GM12865 (cell line): ENCODE measurements around the gene SLC39A1.
"Not testable (repeated sequence)": the region's sequence is repeated elsewhere in the genome, so short reads cannot be mapped to it uniquely, and the experiment has no call there.

ENCODE experiments used
- DNase-seq: peaks from one replicate; pipeline ENCODE4 v3.0.0; 2010; ENCODE audit warnings: low read depth
- H3K4me3 ChIP-seq: 2 replicates; pipeline ENCODE4 v1.5.1; 2011; ENCODE audit warnings: mild to moderate bottlenecking, low read depth, low read length, control low read depth
- CTCF ChIP-seq: IDR thresholded peaks from 2 replicates; pipeline ENCODE4 v1.5.1; 2011; ENCODE audit warnings: low read length, control low read depth, low read depth, inconsistent platforms; ENCODE audit not compliant: insufficient read depth; ENCODE audit errors: missing control alignments

SLC39A1 gene

GRCh38 chr1:153984123-153984894 is 21.0 kb upstream of the SLC39A1 start:
- DNase-seq = no peak
- TF ChIP-seq CTCF = no peak
- no peak overlapping the region for H3K4me3 ChIP-seq

- H3K4me3 ChIP-seq, DNase-seq: not testable (repeated sequence)
Observed at GRCh38 chr1:153981735-153982134, 18.4 kb upstream of the SLC39A1 start.

- DNase-seq, H3K4me3 ChIP-seq: not testable (repeated sequence)
Observed at GRCh38 chr1:153979091-153979490, 15.8 kb upstream of the SLC39A1 start.

- DNase-seq = no peak
- TF ChIP-seq CTCF = no peak
- peak overlapping the region; percentile 91 for H3K4me3 ChIP-seq
Observed at GRCh38 chr1:153978274-153978909, 15.1 kb upstream of the SLC39A1 start.

GRCh38 chr1:153977250-153978240 is 14.2 kb upstream of the SLC39A1 start, which contains the start of gene JTB:
JTB (minus strand) TSS chr1:153977674; CDS start chr1:153977252, 422 bp downstream.
- peak within 1 kb of the TSS; percentile 91 for H3K4me3 ChIP-seq
- DNase-seq = peak; percentile 91
- TF ChIP-seq CTCF = no peak

GRCh38 chr1:153976819-153977249 is 13.5 kb upstream of the SLC39A1 start:
- no peak for DNase-seq
- H3K4me3 ChIP-seq = peak overlapping the region; percentile 91
- TF ChIP-seq CTCF = no peak

GRCh38 chr1:153973525-153973924 is 10.2 kb upstream of the SLC39A1 start:
- no peak overlapping the region for H3K4me3 ChIP-seq
- no peak for TF ChIP-seq CTCF
- no peak for DNase-seq
